Activated CD4-positive, CD25-positive, alpha-beta regulatory T cell (primary cell): Measurements from ENCODE around the gene LGR5.

Source experiments
- DNase-seq, 4 experiments: peaks; one replicate each; lab custom pipeline; 2025; lab: John Stamatoyannopoulos, UW

Gene LGR5

GRCh38 chr12:71439613-71440344, at the start of gene LGR5:
LGR5 (plus strand) TSS chr12:71439798; CDS start chr12:71440081, 283 bp downstream.
- DNase-seq, result no peak

GRCh38 chr12:71392521-71393145, 47.0 kb upstream of the LGR5 start:
- no peak for DNase-seq

- DNase-seq, result no peak
Observed at GRCh38 chr12:71393625-71394024, 46.0 kb upstream of the LGR5 start.

- no peak for DNase-seq
Observed at GRCh38 chr12:71397433-71397954, 42.1 kb upstream of the LGR5 start.

- DNase-seq, result no peak
Observed at GRCh38 chr12:71399197-71399596, 40.4 kb upstream of the LGR5 start.

GRCh38 chr12:71400481-71400880, 39.1 kb upstream of the LGR5 start:
- DNase-seq, result no peak

- no peak for DNase-seq
Observed at GRCh38 chr12:71405884-71406283, 33.7 kb upstream of the LGR5 start.

- no peak for DNase-seq
Observed at GRCh38 chr12:71407732-71408131, 31.9 kb upstream of the LGR5 start.

- DNase-seq, result no peak
Observed at GRCh38 chr12:71410844-71411243, 28.8 kb upstream of the LGR5 start.

- DNase-seq, result no peak
Observed at GRCh38 chr12:71411635-71412034, 28.0 kb upstream of the LGR5 start.

GRCh38 chr12:71415336-71416231, 24.0 kb upstream of the LGR5 start:
- no peak for DNase-seq

GRCh38 chr12:71417181-71417580, 22.4 kb upstream of the LGR5 start:
- no peak for DNase-seq

GRCh38 chr12:71420775-71421406, 18.7 kb upstream of the LGR5 start:
- no peak for DNase-seq

GRCh38 chr12:71425568-71426299, 13.9 kb upstream of the LGR5 start:
- no peak for DNase-seq

- DNase-seq, result no peak
Observed at GRCh38 chr12:71426300-71427047, 13.1 kb upstream of the LGR5 start.

- DNase-seq, result no peak
Observed at GRCh38 chr12:71430756-71431155, 8.8 kb upstream of the LGR5 start.

GRCh38 chr12:71431991-71432390, 7.6 kb upstream of the LGR5 start:
- DNase-seq, result no peak

GRCh38 chr12:71432936-71433335, 6.7 kb upstream of the LGR5 start:
- no peak for DNase-seq

GRCh38 chr12:71436696-71437095, 2.9 kb upstream of the LGR5 start:
- DNase-seq, result no peak

GRCh38 chr12:71438670-71439361, 782 bp upstream of the LGR5 start:
- DNase-seq, result no peak
